CD14-positive monocyte (primary cell): Measurements from ENCODE around the gene NUFIP2. TPM values are rescaled to one million over a fixed set of nuclear protein-coding genes. Genes with fewer than 3 reads are reported as not detected.

ENCODE experiments used
- DNase-seq, 3 donors: peaks; one replicate each; pipeline ENCODE4 v3.0.0-alpha.2; 2011 to 2022
- H2AFZ ChIP-seq: 2 replicates; pipeline ENCODE4 v1.6.0; 2012; ENCODE audit warnings: mild to moderate bottlenecking, low read depth, low read length, inconsistent platforms; ENCODE audit not compliant: insufficient read depth, poor library complexity, severe bottlenecking
- H3K27ac ChIP-seq, 2 donors: 1 replicate in 1 of 2; 2 replicates in 1 of 2; pipeline ENCODE4 v1.5.1; 2012 to 2013; ENCODE audit warnings: low read length in 2 of 2, control low read depth in 1 of 2, inconsistent platforms in 1 of 2, low read depth in 1 of 2, mild to moderate bottlenecking in 1 of 2
- H3K27me3 ChIP-seq, 2 donors: one replicate each; pipeline versions ENCODE4 v1.6.0 to v1.6.1; 2011 to 2013; ENCODE audit warnings: low read length in 2 of 2; ENCODE audit not compliant: control insufficient read depth in 2 of 2, insufficient read depth in 2 of 2
- H3K36me3 ChIP-seq, 2 donors: replicated peaks in 1 of 2; 1 replicate in 1 of 2; 2 replicates in 1 of 2; pipeline versions ENCODE4 v1.5.1 to v1.6.1; 2012 to 2013; ENCODE audit warnings: low read length in 2 of 2, control low read depth in 1 of 2, inconsistent platforms in 1 of 2, mild to moderate bottlenecking in 1 of 2; ENCODE audit not compliant: insufficient read depth in 2 of 2, control insufficient read depth in 1 of 2
- H3K4me1 ChIP-seq, 2 donors: 1 replicate in 1 of 2; 2 replicates in 1 of 2; pipeline versions ENCODE4 v1.5.1 to v1.6.1; 2012 to 2013; ENCODE audit warnings: low read length in 2 of 2, control low read depth in 1 of 2, inconsistent platforms in 1 of 2, mild to moderate bottlenecking in 1 of 2, moderate library complexity in 1 of 2; ENCODE audit not compliant: insufficient read depth in 2 of 2, control insufficient read depth in 1 of 2
- H3K4me2 ChIP-seq: replicated peaks from 2 replicates; pipeline ENCODE3; 2012; ENCODE audit warnings: low read length, moderate library complexity, mild to moderate bottlenecking; ENCODE audit not compliant: poor library complexity, severe bottlenecking; ENCODE audit errors: extremely low read depth
- H3K4me3 ChIP-seq, 3 experiments: fragments of 200-600 bp in 1 of 3; sonication (generic) in 1 of 3; replicated peaks in 1 of 3; 1 replicate in 2 of 3; 2 replicates in 1 of 3; pipeline ENCODE4 v1.5.1; 2011 to 2013; ENCODE audit warnings: low read length in 3 of 3, mild to moderate bottlenecking in 3 of 3, control low read depth in 2 of 3, low read depth in 2 of 3, inconsistent platforms in 1 of 3, moderate library complexity in 1 of 3
- H3K79me2 ChIP-seq: 2 replicates; pipeline ENCODE4 v1.6.0; 2012; ENCODE audit warnings: mild to moderate bottlenecking, control low read depth, inconsistent platforms, low read length, moderate library complexity; ENCODE audit not compliant: insufficient read depth
- H3K9ac ChIP-seq: 2 replicates; pipeline ENCODE4 v1.6.0; 2017; ENCODE audit warnings: low read length, mild to moderate bottlenecking; ENCODE audit not compliant: insufficient read depth, poor library complexity, severe bottlenecking
- H3K9me3 ChIP-seq, 2 donors: replicated peaks in 1 of 2; 1 replicate in 1 of 2; 2 replicates in 1 of 2; pipeline versions ENCODE4 v1.5.1 to v1.6.1; 2012 to 2013; ENCODE audit warnings: low read length in 2 of 2, control low read depth in 1 of 2; ENCODE audit not compliant: control insufficient read depth in 1 of 2, insufficient read depth in 1 of 2
- H4K20me1 ChIP-seq: 2 replicates; pipeline ENCODE4 v1.6.0; 2012; ENCODE audit warnings: mild to moderate bottlenecking, low read length, control low read depth, moderate library complexity; ENCODE audit not compliant: insufficient read depth
- H3K27ac Mint-ChIP-seq, 7 donors: one replicate each; pipeline ENCODE4 v1.8.0; 2020; ENCODE audit warnings: mild to moderate bottlenecking in 7 of 7, mixed read lengths in 7 of 7, moderate library complexity in 6 of 7, inconsistent platforms in 2 of 7
- H3K27me3 Mint-ChIP-seq, 3 donors: one replicate each; pipeline ENCODE4 v1.8.0; 2021 to 2022; ENCODE audit warnings: low read depth in 3 of 3, mild to moderate bottlenecking in 3 of 3, mixed read lengths in 3 of 3, moderate library complexity in 3 of 3, inconsistent platforms in 1 of 3
- H3K36me3 Mint-ChIP-seq, 2 donors: one replicate each; pipeline ENCODE4 v1.8.0; 2020; ENCODE audit warnings: mixed read lengths in 2 of 2, inconsistent platforms in 1 of 2, mild to moderate bottlenecking in 1 of 2
- H3K4me1 Mint-ChIP-seq: one replicate; pipeline ENCODE4 v1.8.0; 2020; ENCODE audit warnings: mild to moderate bottlenecking, mixed read lengths
- H3K4me3 Mint-ChIP-seq, 2 donors: one replicate each; pipeline ENCODE4 v1.8.0; 2020; ENCODE audit warnings: mild to moderate bottlenecking in 2 of 2, mixed read lengths in 2 of 2, moderate library complexity in 1 of 2
- H3K9me3 Mint-ChIP-seq, 7 donors: one replicate each; pipeline ENCODE4 v1.8.0; 2020 to 2022; ENCODE audit warnings: mixed read lengths in 7 of 7, mild to moderate bottlenecking in 6 of 7, moderate library complexity in 6 of 7, inconsistent platforms in 2 of 7
- WGBS: methylation state at CpG from one replicate; pipeline ENCODE4 v1.1.5; 2013; ENCODE audit warnings: missing lambda C conversion rate; ENCODE audit not compliant: insufficient coverage; 5-methylcytosine and 5-hydroxymethylcytosine counted together
- intact Hi-C, 2 donors: fragments of 100-400 bp; cut with micrococcal nuclease; formaldehyde crosslinking; loops; one replicate each; pipeline versions ENCODE4 v1.15.0 to v1.15.1; 2023
- polyA plus RNA-seq, 3 donors: library from polyadenylated mRNA; depleted of rRNA in 1 of 3; unstranded in 2 of 3; stranded (reverse) in 1 of 3; fragments of 300-500 nt in 2 of 3; fragments of >200 nt in 1 of 3; fragmentation: Illumina TruSeq in 2 of 3; gene quantifications; 1 replicate in 2 of 3; 2 replicates in 1 of 3; pipeline ENCODE4 v1.2.3, GENCODE V29; 2012 to 2021
- TF ChIP-seq, protein P1 (sequence below): fragments of 200-600 bp; IDR thresholded peaks from one replicate; pipeline ENCODE4 v1.8.0; 2022; ENCODE audit warnings: antibody characterized with exemption, mild to moderate bottlenecking

Gene NUFIP2
- polyA plus RNA-seq, 3 donors = 8.7 to 25.1 (median 13.7) TPM

GRCh38 chr17:29263916-29264315, 30.0 kb downstream of the NUFIP2 start:
- peaks cover 96% of the 10 kb centered on the region for H4K20me1 ChIP-seq
- peaks cover 70 to 92% of the 10 kb centered on the region in 2 donors for H3K36me3 ChIP-seq

GRCh38 chr17:29257756-29258155, 36.2 kb downstream of the NUFIP2 start:
- H3K9ac ChIP-seq = no peak overlapping the region
- no CpG with 5 or more reads among the region's 3 CpGs for WGBS
- H3K36me3 Mint-ChIP-seq = peaks cover 27 to 56% of the 10 kb centered on the region in 2 donors
- H3K36me3 ChIP-seq = peaks cover 35 to 56% of the 10 kb centered on the region in 2 donors
- peak overlapping the region; percentile 42 for H3K4me2 ChIP-seq
- no peaks in the 10 kb centered on the region for H3K9me3 Mint-ChIP-seq
- peak overlapping the region in 1 of 2 donors; percentile 85 for H3K27ac ChIP-seq
- H3K27me3 ChIP-seq = no peaks in the 10 kb centered on the region
- peak overlapping the region in 1 of 2 donors; percentile 11 for H3K4me3 Mint-ChIP-seq
- H3K27ac Mint-ChIP-seq = peak overlapping the region; percentile 71 to 92 (median 81)
- H3K4me1 Mint-ChIP-seq = peaks cover 48% of the 10 kb centered on the region
- H3K79me2 ChIP-seq = peaks cover 76% of the 10 kb centered on the region
- intact Hi-C loops = loop anchor here in 1 of 2 donors (5.0 kb wide), 1 partner anchor 35 kb away; the partner anchor contains the start of gene NUFIP2
- TF ChIP-seq, protein P1, sequence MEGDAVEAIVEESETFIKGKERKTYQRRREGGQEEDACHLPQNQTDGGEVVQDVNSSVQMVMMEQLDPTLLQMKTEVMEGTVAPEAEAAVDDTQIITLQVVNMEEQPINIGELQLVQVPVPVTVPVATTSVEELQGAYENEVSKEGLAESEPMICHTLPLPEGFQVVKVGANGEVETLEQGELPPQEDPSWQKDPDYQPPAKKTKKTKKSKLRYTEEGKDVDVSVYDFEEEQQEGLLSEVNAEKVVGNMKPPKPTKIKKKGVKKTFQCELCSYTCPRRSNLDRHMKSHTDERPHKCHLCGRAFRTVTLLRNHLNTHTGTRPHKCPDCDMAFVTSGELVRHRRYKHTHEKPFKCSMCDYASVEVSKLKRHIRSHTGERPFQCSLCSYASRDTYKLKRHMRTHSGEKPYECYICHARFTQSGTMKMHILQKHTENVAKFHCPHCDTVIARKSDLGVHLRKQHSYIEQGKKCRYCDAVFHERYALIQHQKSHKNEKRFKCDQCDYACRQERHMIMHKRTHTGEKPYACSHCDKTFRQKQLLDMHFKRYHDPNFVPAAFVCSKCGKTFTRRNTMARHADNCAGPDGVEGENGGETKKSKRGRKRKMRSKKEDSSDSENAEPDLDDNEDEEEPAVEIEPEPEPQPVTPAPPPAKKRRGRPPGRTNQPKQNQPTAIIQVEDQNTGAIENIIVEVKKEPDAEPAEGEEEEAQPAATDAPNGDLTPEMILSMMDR = no peak
- peak; percentile 43 to 76 (median 72) for DNase-seq
- H4K20me1 ChIP-seq = peaks cover 99% of the 10 kb centered on the region
- H3K9me3 ChIP-seq = no peaks in the 10 kb centered on the region
- H3K4me1 ChIP-seq = peaks cover 38 to 51% of the 10 kb centered on the region in 2 donors
- peak overlapping the region in 1 of 3 experiments; percentile 33 for H3K4me3 ChIP-seq
- H2AFZ ChIP-seq = no peak overlapping the region
- H3K27me3 Mint-ChIP-seq = no peaks in the 10 kb centered on the region

More at GRCh38 chr17:29263916-29264315, 30.0 kb downstream of the NUFIP2 start:
- no peak overlapping the region for H2AFZ ChIP-seq
- intact Hi-C loops = no loop called here
- H3K27ac ChIP-seq = no peak overlapping the region
- H3K9me3 ChIP-seq = no peaks in the 10 kb centered on the region
- peaks cover 4 to 17% of the 10 kb centered on the region in 2 donors for H3K4me1 ChIP-seq
- TF ChIP-seq, protein P1 = no peak
- Mint-ChIP-seq H3K4me1 (peaks cover 13% of the 10 kb centered on the region), H3K9me3 (no peaks in the 10 kb centered on the region), H3K27me3 (no peaks in the 10 kb centered on the region), H3K4me3 (no peak overlapping the region), H3K27ac (no peak overlapping the region), H3K36me3 (peaks cover 50 to 70% of the 10 kb centered on the region in 2 donors)
- no peak overlapping the region for H3K4me3 ChIP-seq
- H3K4me2 ChIP-seq = no peak overlapping the region
- no peaks in the 10 kb centered on the region for H3K27me3 ChIP-seq
- H3K79me2 ChIP-seq = peaks cover 95% of the 10 kb centered on the region
- no CpG with 5 or more reads among the region's 5 CpGs for WGBS
- no peak overlapping the region for H3K9ac ChIP-seq
- peak in 1 of 3 donors; percentile 15 for DNase-seq
